Measurements from ENCODE around the gene CCNF.
"Not testable (repeated sequence)": the region's sequence is repeated elsewhere in the genome, so short reads cannot be mapped to it uniquely, and the experiment has no call there.

CCNF gene

DNA sequence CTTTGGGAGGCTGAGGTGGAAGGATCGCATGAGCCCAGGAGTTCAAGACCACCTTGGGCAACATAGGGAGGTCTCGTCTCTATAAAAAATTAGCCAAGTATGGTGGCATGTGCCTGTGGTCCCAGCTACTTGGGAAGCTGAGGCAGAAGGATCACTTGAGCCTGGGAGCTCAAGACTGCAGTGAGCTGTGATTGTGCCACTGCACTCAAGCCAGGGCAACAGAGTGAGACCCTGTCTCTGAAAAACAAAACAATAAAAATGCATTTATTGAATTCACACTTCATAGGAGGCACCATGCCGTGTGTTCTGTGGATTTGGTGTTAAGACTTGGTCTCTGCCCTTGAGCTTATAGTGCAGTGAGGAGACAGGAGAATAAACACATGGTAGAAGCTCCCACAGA, 48.1 kb downstream of the CCNF start:
- no CpG with 5 or more reads among the region's 3 CpGs for WGBS, 2 donors (ENCODE audit: extremely low coverage in 2 of 2, insufficient read length in 2 of 2, insufficient replicate concordance in 1 of 2)
- Histone ChIP-seq H3K36me3 (replicated peaks in 1 of 2; ENCODE audit: control insufficient read depth in 2 of 2, insufficient read depth in 2 of 2, low read length in 2 of 2) (no peaks in the 10 kb centered on the region), H3K18ac (ENCODE audit: low read length) (no peak overlapping the region), H3K27ac (replicated peaks; ENCODE audit: low read length) (no peak overlapping the region), H3K27me3 (ENCODE audit: control insufficient read depth in 3 of 3, insufficient read depth in 3 of 3, low read depth in 1 of 3, low read length in 3 of 3) (peaks cover 0 to 19% (median 0%) of the 10 kb centered on the region in 3 experiments), H3K14ac (ENCODE audit: low read length) (no peak overlapping the region), H3K4me1 (ENCODE audit: control insufficient read depth in 2 of 2, insufficient read depth in 1 of 2, low read depth in 1 of 2, low read length in 2 of 2) (peaks cover 5 to 8% of the 10 kb centered on the region in 2 donors), H4K91ac (ENCODE audit: low read depth, low read length, poor library complexity) (no peak overlapping the region), H3K79me1 (ENCODE audit: low read depth, low read length) (peaks cover 14% of the 10 kb centered on the region), H3K9ac (ENCODE audit: low read depth, low read length, poor library complexity) (no peak overlapping the region), H3K9me3 (replicated peaks in 1 of 2; ENCODE audit: control insufficient read depth in 2 of 2, insufficient read depth in 1 of 2, low read depth in 1 of 2, low read length in 2 of 2) (no peaks in the 10 kb centered on the region), H2BK5ac (ENCODE audit: low read length) (no peak overlapping the region), H3K4me2 (ENCODE audit: insufficient read depth, low read length, poor library complexity, severe bottlenecking) (no peak overlapping the region), H3K23ac (ENCODE audit: low read depth, low read length, poor library complexity) (no peak overlapping the region), H3K4ac (ENCODE audit: low read length) (no peak overlapping the region), H2BK15ac (ENCODE audit: low read length) (no peak overlapping the region), H2AFZ (ENCODE audit: low read length) (no peak overlapping the region), H3K4me3 (ENCODE audit: low read length in 2 of 2) (no peak overlapping the region), H2BK12ac (ENCODE audit: low read length) (no peak overlapping the region), H2BK120ac (ENCODE audit: low read depth, low read length) (no peak overlapping the region), H2AK5ac (ENCODE audit: low read depth, low read length) (no peak overlapping the region), H4K8ac (ENCODE audit: low read depth, low read length) (no peak overlapping the region)
- no peak for DNase-seq (ENCODE audit: low spot score)

DNA sequence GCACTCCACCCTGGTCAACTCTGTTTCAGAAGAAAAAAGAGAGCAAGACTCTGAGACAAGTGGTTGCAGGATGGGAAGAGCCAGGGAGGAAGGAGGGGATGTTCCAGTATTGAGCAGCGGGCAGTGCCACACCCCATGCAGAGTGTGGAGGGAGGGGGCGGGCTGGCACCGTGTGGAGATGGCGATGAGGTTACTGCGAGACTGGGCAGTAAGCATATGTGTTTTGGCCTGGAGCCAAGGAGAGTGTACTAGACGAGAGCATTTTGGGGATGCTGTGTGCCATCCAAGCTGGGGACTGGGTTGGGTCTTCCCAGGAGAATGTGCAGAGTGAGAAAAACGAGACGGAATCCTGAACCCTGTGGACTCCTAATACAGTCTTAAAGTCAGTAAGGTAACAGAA, 49.0 kb downstream of the CCNF start:
- H3K18ac ChIP-seq (ENCODE audit: low read length): no peak overlapping the region
- H2BK120ac ChIP-seq (ENCODE audit: low read depth, low read length): no peak overlapping the region
- H4K8ac ChIP-seq (ENCODE audit: low read depth, low read length): no peak overlapping the region
- no peak overlapping the region for H3K4me3 ChIP-seq (ENCODE audit: low read length in 2 of 2)
- H3K79me1 ChIP-seq (ENCODE audit: low read depth, low read length): peaks cover 17% of the 10 kb centered on the region
- no peak overlapping the region for H2BK5ac ChIP-seq (ENCODE audit: low read length)
- no peak overlapping the region for H4K91ac ChIP-seq (ENCODE audit: low read depth, low read length, poor library complexity)
- no CpG with 5 or more reads among the region's 8 CpGs for WGBS, 2 donors (ENCODE audit: extremely low coverage in 2 of 2, insufficient read length in 2 of 2, insufficient replicate concordance in 1 of 2)
- no peak overlapping the region for H3K9ac ChIP-seq (ENCODE audit: low read depth, low read length, poor library complexity)
- H2AK5ac ChIP-seq (ENCODE audit: low read depth, low read length): no peak overlapping the region
- no peak overlapping the region for H3K27ac ChIP-seq (replicated peaks; ENCODE audit: low read length)
- H3K23ac ChIP-seq (ENCODE audit: low read depth, low read length, poor library complexity): peak overlapping the region; percentile 6
- no peaks in the 10 kb centered on the region for H3K36me3 ChIP-seq (replicated peaks in 1 of 2; ENCODE audit: control insufficient read depth in 2 of 2, insufficient read depth in 2 of 2, low read length in 2 of 2)
- no peak overlapping the region for H3K14ac ChIP-seq (ENCODE audit: low read length)
- no peak for DNase-seq (ENCODE audit: low spot score)
- no peak overlapping the region for H3K4me2 ChIP-seq (ENCODE audit: insufficient read depth, low read length, poor library complexity, severe bottlenecking)
- H2BK15ac ChIP-seq (ENCODE audit: low read length): no peak overlapping the region
- H3K4me1 ChIP-seq (ENCODE audit: control insufficient read depth in 2 of 2, insufficient read depth in 1 of 2, low read depth in 1 of 2, low read length in 2 of 2): peaks cover 3 to 5% of the 10 kb centered on the region in 2 donors
- H3K27me3 ChIP-seq (ENCODE audit: control insufficient read depth in 3 of 3, insufficient read depth in 3 of 3, low read depth in 1 of 3, low read length in 3 of 3): peaks cover 0 to 17% (median 0%) of the 10 kb centered on the region in 3 experiments
- H3K9me3 ChIP-seq (replicated peaks in 1 of 2; ENCODE audit: control insufficient read depth in 2 of 2, insufficient read depth in 1 of 2, low read depth in 1 of 2, low read length in 2 of 2): no peaks in the 10 kb centered on the region
- H3K4ac ChIP-seq (ENCODE audit: low read length): no peak overlapping the region
- no peak overlapping the region for H2AFZ ChIP-seq (ENCODE audit: low read length)
- no peak overlapping the region for H2BK12ac ChIP-seq (ENCODE audit: low read length)

DNA sequence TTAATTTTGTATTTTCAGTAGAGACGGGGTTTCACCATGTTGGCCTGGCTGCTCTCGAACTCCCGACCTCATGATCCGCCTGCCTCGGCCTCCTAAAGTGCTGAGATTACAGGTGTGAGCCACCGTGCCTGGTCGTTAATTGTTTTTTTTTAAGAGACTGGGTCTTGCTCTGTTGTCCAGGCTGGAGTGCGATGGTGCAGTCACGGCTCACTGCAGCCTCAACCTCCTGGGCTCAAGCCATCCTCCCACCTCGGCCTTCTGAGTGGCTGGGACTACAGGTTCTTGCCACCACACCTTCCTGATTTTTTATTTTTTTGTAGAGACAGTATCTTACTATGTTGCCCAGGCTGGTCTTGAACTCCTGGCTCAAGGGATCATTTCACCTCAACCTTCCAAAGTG, 50.7 kb downstream of the CCNF start:
- Histone ChIP-seq H3K27me3 (ENCODE audit: control insufficient read depth in 3 of 3, insufficient read depth in 3 of 3, low read depth in 1 of 3, low read length in 3 of 3) (peaks cover 0 to 10% (median 0%) of the 10 kb centered on the region in 3 experiments), H3K79me1 (ENCODE audit: low read depth, low read length) (peaks cover 12% of the 10 kb centered on the region)
- H2BK120ac ChIP-seq (ENCODE audit: low read depth, low read length); H2BK15ac ChIP-seq (ENCODE audit: low read length); H3K4ac ChIP-seq (ENCODE audit: low read length); H2BK12ac ChIP-seq (ENCODE audit: low read length); H3K36me3 ChIP-seq (replicated peaks in 1 of 2; ENCODE audit: control insufficient read depth in 2 of 2, insufficient read depth in 2 of 2, low read length in 2 of 2); H3K18ac ChIP-seq (ENCODE audit: low read length); H2BK5ac ChIP-seq (ENCODE audit: low read length); DNase-seq (ENCODE audit: low spot score); H4K8ac ChIP-seq (ENCODE audit: low read depth, low read length); H2AK5ac ChIP-seq (ENCODE audit: low read depth, low read length); H4K91ac ChIP-seq (ENCODE audit: low read depth, low read length, poor library complexity); H3K27ac ChIP-seq (replicated peaks; ENCODE audit: low read length); H3K14ac ChIP-seq (ENCODE audit: low read length); H3K4me1 ChIP-seq (ENCODE audit: control insufficient read depth in 2 of 2, insufficient read depth in 1 of 2, low read depth in 1 of 2, low read length in 2 of 2); H3K4me2 ChIP-seq (ENCODE audit: insufficient read depth, low read length, poor library complexity, severe bottlenecking); H2AFZ ChIP-seq (ENCODE audit: low read length); H3K9ac ChIP-seq (ENCODE audit: low read depth, low read length, poor library complexity); H3K23ac ChIP-seq (ENCODE audit: low read depth, low read length, poor library complexity); H3K9me3 ChIP-seq (replicated peaks in 1 of 2; ENCODE audit: control insufficient read depth in 2 of 2, insufficient read depth in 1 of 2, low read depth in 1 of 2, low read length in 2 of 2); H3K4me3 ChIP-seq (ENCODE audit: low read length in 2 of 2): not testable (repeated sequence)
- no CpG with 5 or more reads among the region's 10 CpGs for WGBS, 2 donors (ENCODE audit: extremely low coverage in 2 of 2, insufficient read length in 2 of 2, insufficient replicate concordance in 1 of 2)

DNA sequence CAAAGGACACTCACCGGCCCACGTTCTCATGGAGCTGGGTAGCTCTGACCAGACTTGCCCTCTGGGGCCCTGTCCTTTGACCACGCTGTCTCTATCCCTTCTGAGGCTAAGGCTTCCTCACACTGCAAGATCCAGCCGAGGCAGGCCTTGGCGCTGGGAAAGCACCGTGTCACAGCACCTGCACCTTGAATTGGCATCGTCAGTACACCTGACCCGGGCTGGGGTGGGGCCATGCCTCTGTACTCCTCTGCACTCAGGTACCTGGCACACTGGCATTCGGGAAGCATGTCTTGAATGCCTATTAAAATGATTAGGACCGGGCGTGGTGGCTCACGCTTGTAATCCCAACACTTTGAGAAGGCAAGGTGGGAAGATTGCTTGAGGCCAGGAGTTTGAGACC, 51.7 kb downstream of the CCNF start:
- no peak overlapping the region for H2BK5ac ChIP-seq (ENCODE audit: low read length)
- H3K9ac ChIP-seq (ENCODE audit: low read depth, low read length, poor library complexity): no peak overlapping the region
- H2BK120ac ChIP-seq (ENCODE audit: low read depth, low read length): no peak overlapping the region
- no peak overlapping the region for H2BK12ac ChIP-seq (ENCODE audit: low read length)
- DNase-seq (ENCODE audit: low spot score): no peak
- H2AK5ac ChIP-seq (ENCODE audit: low read depth, low read length): no peak overlapping the region
- no peak overlapping the region for H3K27ac ChIP-seq (replicated peaks; ENCODE audit: low read length)
- WGBS, 2 donors (ENCODE audit: extremely low coverage in 2 of 2, insufficient read length in 2 of 2, insufficient replicate concordance in 1 of 2): no CpG with 5 or more reads among the region's 12 CpGs
- H4K8ac ChIP-seq (ENCODE audit: low read depth, low read length): no peak overlapping the region
- H3K4me3 ChIP-seq (ENCODE audit: low read length in 2 of 2): no peak overlapping the region
- H3K27me3 ChIP-seq (ENCODE audit: control insufficient read depth in 3 of 3, insufficient read depth in 3 of 3, low read depth in 1 of 3, low read length in 3 of 3): peaks cover 0 to 6% (median 0%) of the 10 kb centered on the region in 3 experiments
- H3K23ac ChIP-seq (ENCODE audit: low read depth, low read length, poor library complexity): no peak overlapping the region
- H4K91ac ChIP-seq (ENCODE audit: low read depth, low read length, poor library complexity): no peak overlapping the region
- no peak overlapping the region for H3K14ac ChIP-seq (ENCODE audit: low read length)
- H3K9me3 ChIP-seq (replicated peaks in 1 of 2; ENCODE audit: control insufficient read depth in 2 of 2, insufficient read depth in 1 of 2, low read depth in 1 of 2, low read length in 2 of 2): no peaks in the 10 kb centered on the region
- H2AFZ ChIP-seq (ENCODE audit: low read length): no peak overlapping the region
- H3K4me1 ChIP-seq (ENCODE audit: control insufficient read depth in 2 of 2, insufficient read depth in 1 of 2, low read depth in 1 of 2, low read length in 2 of 2): peaks cover 0 to under 1% of the 10 kb centered on the region in 2 donors
- H3K4me2 ChIP-seq (ENCODE audit: insufficient read depth, low read length, poor library complexity, severe bottlenecking): no peak overlapping the region
- no peaks in the 10 kb centered on the region for H3K36me3 ChIP-seq (replicated peaks in 1 of 2; ENCODE audit: control insufficient read depth in 2 of 2, insufficient read depth in 2 of 2, low read length in 2 of 2)
- no peak overlapping the region for H2BK15ac ChIP-seq (ENCODE audit: low read length)
- H3K79me1 ChIP-seq (ENCODE audit: low read depth, low read length): peaks cover 12% of the 10 kb centered on the region
- H3K18ac ChIP-seq (ENCODE audit: low read length): no peak overlapping the region
- H3K4ac ChIP-seq (ENCODE audit: low read length): no peak overlapping the region

All from neuronal stem cell (in vitro differentiated cells).